Mammary epithelial cell (primary cell): ENCODE measurements around the gene ERCC4.

Experiments used
- EZH2 ChIP-seq: IDR thresholded peaks from 2 replicates; pipeline ENCODE4 v1.6.1; 2012; ENCODE audit warnings: low read length, inconsistent platforms, borderline replicate concordance
- TF ChIP-seq, protein P1 (sequence below), 2 donors: IDR thresholded peaks in 1 of 2; conservative IDR thresholded peaks in 1 of 2; 2 replicates each; pipeline ENCODE4 v1.5.1; 2011 to 2012; ENCODE audit warnings: inconsistent platforms in 2 of 2, low read length in 2 of 2, mild to moderate bottlenecking in 2 of 2, control low read depth in 1 of 2, low read depth in 1 of 2; ENCODE audit not compliant: insufficient read depth in 1 of 2; ENCODE audit errors: extremely low read depth in 1 of 2

DNA sequence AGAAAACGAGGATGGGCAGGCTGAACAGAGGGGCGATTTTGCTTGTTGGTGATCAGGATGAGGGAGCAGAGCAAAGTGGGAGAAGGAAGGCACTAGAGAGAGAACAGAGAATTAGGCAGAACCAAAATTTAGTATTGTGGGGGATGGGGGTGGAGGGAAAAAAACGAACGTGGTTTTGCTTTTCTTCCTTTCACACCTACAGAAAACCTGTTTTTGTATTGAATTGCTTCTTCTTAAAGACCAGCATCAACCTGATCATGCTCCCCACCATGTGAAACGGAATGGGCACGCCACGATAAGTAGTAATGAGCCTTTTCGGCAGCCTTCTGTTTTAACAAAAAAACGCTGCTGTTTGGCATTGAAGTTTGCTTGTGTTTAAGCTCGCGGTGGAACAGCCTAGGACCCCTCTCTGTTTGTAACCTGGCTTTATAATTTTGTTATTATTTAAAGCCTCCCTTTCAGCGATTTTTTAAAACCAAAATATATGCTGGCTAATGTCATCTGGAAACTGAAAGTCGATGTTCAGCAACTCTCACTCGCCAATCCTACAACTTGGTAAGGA lies 36.8 kb downstream of the ERCC4 start:
- TF ChIP-seq, protein P1, sequence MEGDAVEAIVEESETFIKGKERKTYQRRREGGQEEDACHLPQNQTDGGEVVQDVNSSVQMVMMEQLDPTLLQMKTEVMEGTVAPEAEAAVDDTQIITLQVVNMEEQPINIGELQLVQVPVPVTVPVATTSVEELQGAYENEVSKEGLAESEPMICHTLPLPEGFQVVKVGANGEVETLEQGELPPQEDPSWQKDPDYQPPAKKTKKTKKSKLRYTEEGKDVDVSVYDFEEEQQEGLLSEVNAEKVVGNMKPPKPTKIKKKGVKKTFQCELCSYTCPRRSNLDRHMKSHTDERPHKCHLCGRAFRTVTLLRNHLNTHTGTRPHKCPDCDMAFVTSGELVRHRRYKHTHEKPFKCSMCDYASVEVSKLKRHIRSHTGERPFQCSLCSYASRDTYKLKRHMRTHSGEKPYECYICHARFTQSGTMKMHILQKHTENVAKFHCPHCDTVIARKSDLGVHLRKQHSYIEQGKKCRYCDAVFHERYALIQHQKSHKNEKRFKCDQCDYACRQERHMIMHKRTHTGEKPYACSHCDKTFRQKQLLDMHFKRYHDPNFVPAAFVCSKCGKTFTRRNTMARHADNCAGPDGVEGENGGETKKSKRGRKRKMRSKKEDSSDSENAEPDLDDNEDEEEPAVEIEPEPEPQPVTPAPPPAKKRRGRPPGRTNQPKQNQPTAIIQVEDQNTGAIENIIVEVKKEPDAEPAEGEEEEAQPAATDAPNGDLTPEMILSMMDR (conservative IDR thresholded peaks at IDR 0.05 in 1 of 2, IDR thresholded peaks at IDR 0.05 in 1 of 2; ENCODE audit: extremely low read depth in 1 of 2, insufficient read depth in 1 of 2, low read depth in 1 of 2, low read length in 2 of 2): no peak
- TF ChIP-seq EZH2: no peak
